Right kidney (tissue), 9 donors: Measurements from ENCODE around the gene ZFYVE9.
A peak's percentile ranks its signal among the peaks of the same experiment; 100 is the strongest.
"Not testable (repeated sequence)": the region's sequence is repeated elsewhere in the genome, so short reads cannot be mapped to it uniquely, and the experiment has no call there.

Source experiments
- DNase-seq: peaks from one replicate; pipeline ENCODE4 v3.0.0-alpha.2; 2016
- long read RNA-seq, 8 donors: transcript quantifications; one replicate each; lab custom pipeline, GENCODE V29; 2026

ZFYVE9 gene
- long read RNA-seq, donor 1, full-length matches to known transcripts, result 2 of 9 reads
- long read RNA-seq, donor 1, partial matches to known transcripts, result 7 of 9 reads
- long read RNA-seq, donor 1, other reads (novel, unspliced or antisense), result 0 of 9 reads
- long read RNA-seq, donor 2, result 0 reads
- long read RNA-seq, donor 3, full-length matches to known transcripts, result 1 of 7 reads
- long read RNA-seq, donor 3, partial matches to known transcripts, result 6 of 7 reads
- long read RNA-seq, donor 3, other reads (novel, unspliced or antisense), result 0 of 7 reads
- long read RNA-seq, donor 4, partial matches to known transcripts, result 7 of 7 reads
- long read RNA-seq, donor 4, other reads (novel, unspliced or antisense), result 0 of 7 reads
- long read RNA-seq, donor 5, partial matches to known transcripts, result 6 of 6 reads
- long read RNA-seq, donor 5, other reads (novel, unspliced or antisense), result 0 of 6 reads
- long read RNA-seq, donor 6, result 0 reads
- long read RNA-seq, donor 7, partial matches to known transcripts, result 10 of 10 reads
- long read RNA-seq, donor 7, other reads (novel, unspliced or antisense), result 0 of 10 reads
- long read RNA-seq, donor 8, full-length matches to known transcripts, result 2 of 2 reads
- long read RNA-seq, donor 8, partial matches to known transcripts, result 0 of 2 reads
- long read RNA-seq, donor 8, other reads (novel, unspliced or antisense), result 0 of 2 reads

- DNase-seq, result no peak
These were observed at the start of gene ZFYVE9 for GRCh38 chr1:52141513-52142219. Gene ZFYVE9 (plus strand): TSS chr1:52142089. CDS start chr1:52233207, 91,118 bp downstream.

GRCh38 chr1:52094300-52094699, 47.6 kb upstream of the ZFYVE9 start:
- DNase-seq, result not testable (repeated sequence)

- DNase-seq, result no peak
These were observed 45.7 kb upstream of the ZFYVE9 start for GRCh38 chr1:52096216-52096615.

DNA sequence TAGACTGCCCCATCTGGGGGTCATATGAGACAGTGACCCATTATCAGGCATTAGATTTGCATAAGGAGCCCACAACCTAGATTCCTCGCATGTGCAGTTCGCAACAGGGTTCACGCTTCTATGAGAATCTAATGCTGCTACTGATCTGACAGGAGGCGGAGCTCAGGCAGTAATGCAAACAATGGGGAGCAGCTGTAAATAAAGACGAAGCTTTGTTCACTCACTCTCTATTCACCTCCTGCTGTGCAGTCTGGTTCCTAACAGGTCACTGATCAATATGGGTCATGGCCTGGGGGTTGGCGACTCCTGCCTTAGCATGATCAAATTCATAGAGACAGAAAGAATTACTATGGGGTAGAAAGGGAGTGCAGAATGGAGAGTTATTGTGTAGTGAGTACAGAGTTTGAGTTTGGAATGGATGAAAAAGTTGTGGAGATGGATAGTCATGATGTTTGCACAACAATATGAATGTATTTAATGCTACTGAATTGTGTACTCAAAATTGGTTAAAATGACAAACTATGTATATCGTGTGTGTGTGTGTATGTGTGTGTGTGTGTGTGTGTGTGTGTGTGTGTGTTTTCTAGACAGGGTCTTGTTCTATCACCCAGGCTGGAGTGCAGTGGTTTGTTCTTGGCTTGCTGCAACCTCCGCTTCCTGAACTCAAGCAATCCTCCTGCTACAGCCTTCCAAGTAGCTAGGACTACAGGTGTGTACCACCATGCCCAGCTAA, 43.6 kb upstream of the ZFYVE9 start:
- DNase-seq, result no peak

DNA sequence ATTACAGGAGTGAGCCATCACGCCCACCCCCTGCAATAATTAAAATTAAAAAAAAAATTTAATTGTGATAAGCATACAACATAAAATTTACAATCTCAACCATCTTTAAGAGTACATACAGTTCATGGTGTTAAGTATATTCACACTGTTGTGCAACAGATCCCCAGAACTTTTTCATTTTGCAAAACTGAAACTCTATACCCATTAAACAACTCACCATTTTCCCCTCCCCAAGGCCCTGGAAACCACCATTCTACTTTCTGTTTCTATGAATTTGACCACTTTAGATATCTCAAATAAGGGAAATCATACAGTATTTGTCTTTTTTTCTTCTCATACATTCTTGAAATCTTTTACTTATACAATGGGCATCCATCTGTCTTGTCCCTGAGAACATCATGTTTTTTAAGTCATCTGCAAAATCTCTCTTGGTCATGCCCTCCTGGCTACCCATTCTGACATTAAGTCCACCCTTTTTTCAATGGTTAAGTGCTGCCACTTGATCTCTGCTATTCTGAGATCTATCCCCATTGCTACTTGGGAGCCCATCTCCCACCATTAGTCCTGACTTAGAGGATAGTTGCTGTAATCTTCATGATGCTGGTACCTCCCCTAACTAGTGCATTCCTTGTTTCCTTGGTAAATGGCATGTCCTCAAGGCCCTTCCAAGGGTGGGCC, 39.4 kb upstream of the ZFYVE9 start:
- DNase-seq, result no peak

DNA sequence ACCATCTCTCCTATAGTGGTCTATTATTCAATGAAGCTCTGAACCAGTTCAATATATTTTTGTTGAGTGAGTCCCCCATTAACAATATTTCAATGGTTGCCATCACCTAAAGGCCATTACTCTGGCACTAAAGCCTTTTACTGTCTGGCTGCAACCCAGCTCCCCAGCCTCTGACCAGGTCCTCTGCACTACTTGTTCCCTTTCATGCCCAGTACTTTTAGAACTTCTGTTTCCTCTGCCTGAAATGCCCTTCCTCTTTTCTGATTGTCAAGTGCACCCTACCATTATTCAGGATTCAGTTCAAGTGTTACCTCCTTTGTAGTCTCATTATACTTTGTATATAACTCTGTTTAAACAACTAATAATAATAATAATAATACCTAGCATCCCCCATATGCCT, 30.4 kb upstream of the ZFYVE9 start:
- no peak for DNase-seq

DNA sequence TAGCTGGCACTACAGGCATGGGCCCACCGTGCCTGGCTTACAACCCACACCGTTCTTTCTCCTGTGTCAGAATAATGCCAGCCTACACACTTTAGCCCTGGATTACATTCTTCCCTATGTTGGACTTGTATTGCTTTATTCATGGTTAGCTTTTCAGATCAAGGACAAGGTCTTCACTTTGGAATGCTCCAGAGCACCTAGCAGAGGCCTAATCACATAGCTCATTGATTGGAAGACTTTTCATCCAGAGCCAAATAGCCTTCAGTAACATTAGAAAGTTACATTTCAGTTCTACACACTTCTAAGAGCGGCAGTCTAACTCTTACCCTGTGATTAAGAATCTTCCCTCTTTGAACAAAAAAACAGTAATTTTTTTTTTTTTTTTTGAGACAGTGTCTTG, 29.4 kb upstream of the ZFYVE9 start:
- no peak for DNase-seq

- DNase-seq, result no peak
These were observed 22.4 kb upstream of the ZFYVE9 start for GRCh38 chr1:52119301-52120079.

GRCh38 chr1:52122384-52122783, 19.5 kb upstream of the ZFYVE9 start:
- DNase-seq, result no peak

DNA sequence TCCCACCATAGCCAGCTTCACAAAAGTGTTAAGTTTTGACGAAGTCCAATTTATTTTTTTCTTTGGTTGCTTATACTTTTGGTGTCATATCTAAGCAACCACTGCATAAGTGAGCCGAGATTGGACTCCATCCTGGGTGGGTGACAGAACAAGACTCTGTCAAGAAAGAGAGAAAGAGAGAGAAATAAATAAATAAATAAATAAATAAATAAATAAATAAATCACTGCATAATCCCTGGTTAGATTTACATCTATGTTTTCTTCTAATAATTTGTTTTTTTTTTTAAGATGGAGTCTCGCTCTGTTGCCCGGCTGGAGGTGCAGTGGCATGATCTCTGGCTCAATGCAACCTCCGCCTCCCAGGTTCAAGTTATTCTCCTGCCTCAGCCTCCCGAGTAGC, 18.3 kb upstream of the ZFYVE9 start:
- DNase-seq, result no peak

GRCh38 chr1:52125736-52126359, 16.0 kb upstream of the ZFYVE9 start:
- no peak for DNase-seq

- DNase-seq, result no peak
These were observed 14.4 kb upstream of the ZFYVE9 start for GRCh38 chr1:52127181-52128180.

GRCh38 chr1:52139817-52140540, 1.9 kb upstream of the ZFYVE9 start:
- no peak for DNase-seq

GRCh38 chr1:52140633-52141512, 1.0 kb upstream of the ZFYVE9 start:
- peak; percentile 26 for DNase-seq

- peak; percentile 96 for DNase-seq
These were observed 613 bp downstream of the ZFYVE9 start for GRCh38 chr1:52142220-52143183.

DNA sequence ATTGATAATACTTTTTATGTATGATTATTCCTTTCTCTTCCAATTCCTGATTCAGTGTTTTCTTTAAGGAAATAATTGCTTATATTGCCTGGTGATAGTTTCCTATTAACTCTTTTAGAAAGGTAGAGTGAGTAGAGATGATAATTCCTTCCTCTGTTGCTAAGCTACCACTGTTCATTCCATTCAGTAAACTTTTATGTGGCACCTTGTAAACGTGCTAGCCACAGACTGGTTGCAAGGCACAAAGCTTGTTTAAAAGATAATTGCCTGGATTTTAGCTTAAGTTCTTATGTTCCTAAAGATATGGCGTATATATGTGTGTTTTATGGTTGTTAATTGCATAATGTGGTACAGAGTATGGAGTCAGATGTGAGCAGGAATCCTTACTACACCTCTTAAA, 3.2 kb downstream of the ZFYVE9 start:
- DNase-seq, result no peak
